Neutrophil (primary cell): ENCODE measurements around the gene VSIR.

Source experiments
- H3K27ac ChIP-seq: fragments of 200-600 bp; sonication (generic); 2 replicates; pipeline ENCODE4 v1.5.1; 2016; ENCODE audit warnings: mild to moderate bottlenecking, moderate library complexity
- H3K27me3 ChIP-seq: fragments of 200-600 bp; sonication (generic); 2 replicates; pipeline ENCODE4 v1.6.0; 2016; ENCODE audit warnings: mild to moderate bottlenecking
- H3K36me3 ChIP-seq: fragments of 200-600 bp; sonication (generic); 2 replicates; pipeline ENCODE4 v1.5.1; 2017
- H3K4me1 ChIP-seq, 2 experiments: fragments of 200-600 bp in 1 of 2; sonication (generic) in 1 of 2; 1 replicate in 1 of 2; 2 replicates in 1 of 2; pipeline versions ENCODE4 v1.5.1 to v1.6.1; 2013 to 2016; ENCODE audit warnings: low read depth in 1 of 2, low read length in 1 of 2, mild to moderate bottlenecking in 1 of 2, moderate library complexity in 1 of 2; ENCODE audit not compliant: control insufficient read depth in 1 of 2, insufficient read depth in 1 of 2
- H3K4me3 ChIP-seq, 2 experiments: fragments of 200-600 bp in 1 of 2; sonication (generic) in 1 of 2; 1 replicate in 1 of 2; 2 replicates in 1 of 2; pipeline ENCODE4 v1.5.1; 2013 to 2016; ENCODE audit warnings: low read depth in 1 of 2, low read length in 1 of 2, mild to moderate bottlenecking in 1 of 2, moderate library complexity in 1 of 2
- H3K9me3 ChIP-seq: fragments of 200-600 bp; sonication (generic); 2 replicates; pipeline ENCODE4 v1.5.1; 2016
- TF ChIP-seq, protein P1 (sequence below): fragments of 200-600 bp; sonication (generic); IDR thresholded peaks from 2 replicates; pipeline ENCODE4 v1.5.1; 2016; ENCODE audit warnings: antibody characterized with exemption

Gene VSIR

DNA sequence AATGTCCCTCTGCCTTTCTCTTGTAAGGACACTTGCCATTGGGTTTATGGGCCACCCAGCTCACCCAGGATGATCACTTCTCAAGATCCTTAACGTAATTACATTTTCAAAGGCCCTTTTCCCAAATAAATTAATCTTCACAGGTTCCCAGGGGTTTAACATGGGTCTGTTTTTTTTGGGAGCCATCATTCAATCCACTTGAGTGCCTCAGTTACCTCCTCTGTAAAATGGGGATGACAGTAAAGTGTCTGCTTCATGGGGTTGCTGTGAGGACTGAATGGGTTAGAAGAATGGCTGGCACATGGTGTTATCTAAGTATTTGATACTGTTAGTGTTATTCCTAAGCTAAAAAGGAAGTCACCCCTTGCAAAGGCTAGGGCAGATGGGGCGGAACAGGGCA is 61.1 kb downstream of the VSIR start:
- Histone ChIP-seq H3K27me3 (no peaks in the 10 kb centered on the region), H3K9me3 (no peaks in the 10 kb centered on the region), H3K27ac (peak overlapping the region; percentile 83), H3K4me1 (peaks cover 74% of the 10 kb centered on the region in 2 experiments), H3K36me3 (no peaks in the 10 kb centered on the region), H3K4me3 (no peak overlapping the region)
- TF ChIP-seq, protein P1, sequence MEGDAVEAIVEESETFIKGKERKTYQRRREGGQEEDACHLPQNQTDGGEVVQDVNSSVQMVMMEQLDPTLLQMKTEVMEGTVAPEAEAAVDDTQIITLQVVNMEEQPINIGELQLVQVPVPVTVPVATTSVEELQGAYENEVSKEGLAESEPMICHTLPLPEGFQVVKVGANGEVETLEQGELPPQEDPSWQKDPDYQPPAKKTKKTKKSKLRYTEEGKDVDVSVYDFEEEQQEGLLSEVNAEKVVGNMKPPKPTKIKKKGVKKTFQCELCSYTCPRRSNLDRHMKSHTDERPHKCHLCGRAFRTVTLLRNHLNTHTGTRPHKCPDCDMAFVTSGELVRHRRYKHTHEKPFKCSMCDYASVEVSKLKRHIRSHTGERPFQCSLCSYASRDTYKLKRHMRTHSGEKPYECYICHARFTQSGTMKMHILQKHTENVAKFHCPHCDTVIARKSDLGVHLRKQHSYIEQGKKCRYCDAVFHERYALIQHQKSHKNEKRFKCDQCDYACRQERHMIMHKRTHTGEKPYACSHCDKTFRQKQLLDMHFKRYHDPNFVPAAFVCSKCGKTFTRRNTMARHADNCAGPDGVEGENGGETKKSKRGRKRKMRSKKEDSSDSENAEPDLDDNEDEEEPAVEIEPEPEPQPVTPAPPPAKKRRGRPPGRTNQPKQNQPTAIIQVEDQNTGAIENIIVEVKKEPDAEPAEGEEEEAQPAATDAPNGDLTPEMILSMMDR: no peak

DNA sequence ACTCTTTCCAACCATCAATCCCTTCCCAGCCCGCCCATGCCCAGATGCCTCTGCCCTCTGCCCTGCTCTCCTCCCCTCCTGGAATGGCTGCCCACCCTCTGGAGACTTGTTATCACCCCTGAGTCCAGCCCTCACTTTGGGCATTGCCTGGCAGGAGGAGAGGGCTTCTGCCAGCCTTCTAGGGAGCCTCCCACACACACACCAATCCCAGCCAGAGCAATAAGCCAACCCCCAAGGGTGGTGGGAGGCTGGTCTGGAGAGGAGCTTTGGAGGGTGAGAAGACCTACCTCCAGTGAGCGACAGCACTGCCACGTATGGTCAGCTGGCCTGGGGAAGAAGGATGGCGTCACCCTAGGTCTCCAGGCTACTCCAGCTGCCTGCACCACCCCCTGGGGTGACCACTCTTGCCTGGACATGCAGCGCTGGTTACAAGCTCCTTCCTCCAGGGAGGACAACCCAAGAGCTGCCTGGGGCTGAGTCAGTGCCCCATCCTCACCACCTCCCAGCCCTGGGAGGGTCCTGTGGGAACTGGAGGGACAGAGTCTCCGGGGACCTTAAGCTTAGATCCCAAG is 62.2 kb downstream of the VSIR start:
- Histone ChIP-seq H3K27ac (peak overlapping the region; percentile 83), H3K27me3 (no peaks in the 10 kb centered on the region), H3K4me1 (peaks cover 64% of the 10 kb centered on the region in 2 experiments), H3K9me3 (no peaks in the 10 kb centered on the region), H3K36me3 (peaks cover 3% of the 10 kb centered on the region), H3K4me3 (no peak overlapping the region)
- TF ChIP-seq, protein P1: no peak

DNA sequence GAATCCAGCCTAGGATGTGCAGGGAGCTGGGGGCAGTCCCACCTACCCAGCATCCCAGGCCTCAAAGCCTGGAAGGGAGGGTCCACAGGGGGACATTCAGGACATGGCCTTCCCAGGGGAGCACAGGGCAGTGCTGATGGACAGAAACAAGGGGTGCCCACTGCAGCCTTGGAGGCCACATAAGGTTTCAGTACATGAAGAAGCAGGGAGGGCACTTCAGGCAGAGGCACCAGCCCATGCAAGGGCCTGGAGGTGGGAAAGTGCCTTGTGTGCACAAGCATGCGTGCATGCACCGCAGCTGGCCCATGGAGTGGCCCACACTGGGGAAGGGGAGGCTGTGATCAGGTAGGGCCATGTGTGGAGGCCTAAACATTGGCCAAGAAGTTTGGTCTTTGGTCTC is 62.8 kb downstream of the VSIR start:
- TF ChIP-seq, protein P1: no peak
- Histone ChIP-seq H3K4me1 (peaks cover 58% of the 10 kb centered on the region in 2 experiments), H3K9me3 (no peaks in the 10 kb centered on the region), H3K36me3 (peaks cover 3% of the 10 kb centered on the region), H3K27me3 (no peaks in the 10 kb centered on the region), H3K4me3 (no peak overlapping the region), H3K27ac (peak overlapping the region; percentile 83)

- Histone ChIP-seq H3K36me3 (peaks cover 3% of the 10 kb centered on the region), H3K27ac (peak overlapping the region; percentile 44), H3K4me1 (peaks cover 44% of the 10 kb centered on the region in 2 experiments), H3K9me3 (no peaks in the 10 kb centered on the region), H3K4me3 (peak overlapping the region in 1 of 2 experiments; percentile 14), H3K27me3 (no peaks in the 10 kb centered on the region)
- TF ChIP-seq, protein P1: no peak
Measured at GRCh38 chr10:71708897-71709882, 64.1 kb downstream of the VSIR start.

GRCh38 chr10:71708301-71708703 is 65.0 kb downstream of the VSIR start:
- Histone ChIP-seq H3K27me3 (no peaks in the 10 kb centered on the region), H3K4me3 (peak overlapping the region in 1 of 2 experiments; percentile 14), H3K4me1 (peaks cover 35 to 36% of the 10 kb centered on the region in 2 experiments)

More at GRCh38 chr10:71708301-71708703, 65.0 kb downstream of the VSIR start:
- Histone ChIP-seq H3K27ac (no peak overlapping the region), H3K9me3 (no peaks in the 10 kb centered on the region), H3K36me3 (peaks cover 3% of the 10 kb centered on the region)
- TF ChIP-seq, protein P1: peak; percentile 94
